Jurkat, Clone E6-1 (cell line): ENCODE results near the gene USP49.

Source experiments
- DNase-seq: peaks from one replicate; pipeline ENCODE4 v3.0.0-alpha.2; 2011; ENCODE audit warnings: low read depth, low spot score
- H3K4me3 ChIP-seq: 2 replicates; pipeline ENCODE4 v1.5.1; 2011; ENCODE audit warnings: mild to moderate bottlenecking, low read length, control low read depth, moderate library complexity

USP49 gene

DNA sequence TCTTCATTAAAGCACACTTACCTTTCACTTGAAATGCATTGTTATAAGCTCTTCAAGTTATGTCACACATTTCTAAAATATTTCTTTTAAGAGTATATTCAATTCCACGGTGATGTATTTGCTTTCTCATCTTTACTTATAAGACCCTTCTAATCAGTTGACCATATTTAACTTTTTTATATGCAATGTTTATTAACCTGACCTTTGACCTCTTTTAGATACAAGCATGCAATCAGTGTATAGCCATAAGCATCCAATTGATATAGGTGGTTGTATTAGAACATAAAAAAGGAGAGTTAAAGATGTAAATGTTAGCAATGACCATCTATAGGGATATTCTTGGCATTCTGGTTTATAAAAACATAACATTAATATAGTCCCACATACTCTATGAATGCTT, 9.2 kb downstream of the USP49 start:
- no peak overlapping the region for H3K4me3 ChIP-seq

GRCh38 chr6:41884957-41885356, 10.2 kb downstream of the USP49 start:
- no peak overlapping the region for H3K4me3 ChIP-seq
- no peak for DNase-seq

More for the DNA sequence above, 9.2 kb downstream of the USP49 start:
- no peak for DNase-seq

DNA sequence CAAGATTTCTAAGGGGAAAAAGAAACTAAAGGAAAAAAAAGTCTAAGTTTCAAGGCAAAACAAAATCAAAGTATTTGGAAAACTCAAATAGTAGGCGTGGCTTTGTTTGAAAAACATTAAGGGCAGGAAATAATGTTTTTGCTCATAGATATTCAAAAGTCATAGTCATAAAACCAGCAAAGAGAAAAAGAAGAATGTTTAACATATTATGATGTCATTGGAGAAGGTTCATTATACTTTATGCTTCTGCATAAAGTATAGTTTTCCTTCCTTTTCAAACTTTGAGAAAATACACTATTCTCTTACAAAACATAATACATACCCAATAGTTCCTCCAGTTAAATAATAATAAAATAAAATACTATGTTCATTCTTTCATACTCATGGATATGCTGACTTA, 13.7 kb downstream of the USP49 start:
- no peak for DNase-seq
- H3K4me3 ChIP-seq: no peak overlapping the region

GRCh38 chr6:41878961-41879405, 16.2 kb downstream of the USP49 start:
- DNase-seq: no peak
- no peak overlapping the region for H3K4me3 ChIP-seq

GRCh38 chr6:41878246-41878645, 16.9 kb downstream of the USP49 start:
- no peak for DNase-seq
- no peak overlapping the region for H3K4me3 ChIP-seq

DNA sequence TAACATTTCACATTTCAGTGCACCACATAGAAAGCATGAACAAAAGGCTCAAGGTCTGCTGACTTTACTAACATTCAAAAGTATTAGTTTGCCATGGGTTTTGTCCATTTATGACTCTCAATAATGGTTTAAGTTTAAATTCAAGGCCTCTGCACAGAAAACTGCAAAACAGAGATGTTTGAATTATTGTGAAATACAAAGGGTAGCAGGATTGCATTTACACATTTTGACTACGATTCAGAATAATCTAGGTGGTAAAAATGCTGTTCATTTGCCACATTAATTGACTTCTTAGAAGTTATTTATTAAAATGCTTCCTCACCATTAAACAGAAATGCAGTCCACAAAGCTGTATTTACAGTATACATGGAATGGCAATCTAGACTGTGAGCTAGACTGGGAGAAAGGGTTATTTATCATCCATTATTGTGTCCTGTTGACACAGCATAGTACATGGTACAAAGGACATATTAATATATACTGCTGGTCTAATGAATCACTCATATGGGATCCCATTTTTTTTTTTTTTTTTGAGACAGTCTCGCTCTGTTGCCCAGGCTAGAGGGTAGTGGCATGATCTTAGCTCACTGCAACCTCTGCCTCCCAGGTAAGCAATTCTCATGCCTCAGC, 18.0 kb downstream of the USP49 start:
- no peak overlapping the region for H3K4me3 ChIP-seq
- no peak for DNase-seq

GRCh38 chr6:41874741-41875140, 20.4 kb downstream of the USP49 start:
- DNase-seq: no peak
- H3K4me3 ChIP-seq: no peak overlapping the region

- H3K4me3 ChIP-seq: no peak overlapping the region
- DNase-seq: no peak
Observed at GRCh38 chr6:41872147-41872546, 23.0 kb downstream of the USP49 start.

GRCh38 chr6:41871691-41872090, 23.5 kb downstream of the USP49 start:
- no peak overlapping the region for H3K4me3 ChIP-seq
- no peak for DNase-seq

DNA sequence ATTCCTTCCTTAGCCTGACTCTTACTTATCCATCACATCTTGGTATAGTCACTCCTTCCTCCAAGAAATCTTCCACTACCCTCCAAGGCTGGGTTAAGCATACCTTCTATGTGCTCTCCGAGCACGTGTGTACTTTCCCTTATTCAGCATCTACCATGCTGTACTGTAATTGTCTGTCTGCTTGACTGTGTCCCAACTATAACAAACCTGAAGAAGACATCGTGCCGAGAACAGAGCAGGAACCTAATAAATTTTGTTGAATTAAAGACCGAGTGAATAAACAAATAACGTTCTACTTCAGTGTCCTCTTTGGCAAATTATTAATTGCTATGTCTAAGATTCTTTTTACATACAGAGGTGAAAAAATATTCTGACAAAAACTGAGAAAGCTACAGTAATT, 35.8 kb downstream of the USP49 start:
- no peak for DNase-seq
- no peak overlapping the region for H3K4me3 ChIP-seq

- DNase-seq: no peak
Observed at GRCh38 chr6:41858703-41859102, 36.5 kb downstream of the USP49 start.

DNA sequence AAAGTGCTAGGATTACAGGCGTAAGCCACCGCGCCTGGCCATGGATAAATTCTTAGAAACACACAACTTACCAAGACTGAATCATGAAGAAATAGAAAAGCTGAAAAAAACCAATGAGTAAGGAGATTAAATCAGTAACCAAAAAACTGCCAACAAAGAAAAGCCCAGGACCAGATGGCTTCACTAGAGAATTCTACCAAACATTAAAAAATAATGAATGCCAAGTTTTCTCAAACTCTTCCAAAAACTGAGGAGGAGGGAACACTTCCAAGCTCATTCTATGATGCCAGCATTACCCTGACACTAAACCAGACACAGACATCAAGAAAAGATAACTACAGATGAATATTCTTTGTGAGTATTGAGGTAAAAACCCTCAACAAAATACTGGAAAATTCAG, 44.3 kb downstream of the USP49 start:
- no peak for DNase-seq
- no peak overlapping the region for H3K4me3 ChIP-seq

More at GRCh38 chr6:41858703-41859102, 36.5 kb downstream of the USP49 start:
- no peak overlapping the region for H3K4me3 ChIP-seq

- no peak overlapping the region for H3K4me3 ChIP-seq
- DNase-seq: peak; percentile 54
Observed at GRCh38 chr6:41846666-41847237, 48.4 kb downstream of the USP49 start.

- no peak for DNase-seq
Observed at GRCh38 chr6:41843178-41843577, 52.0 kb downstream of the USP49 start.

GRCh38 chr6:41840326-41840725, 54.8 kb downstream of the USP49 start:
- H3K4me3 ChIP-seq: no peak overlapping the region
- DNase-seq: no peak

More at GRCh38 chr6:41843178-41843577, 52.0 kb downstream of the USP49 start:
- no peak overlapping the region for H3K4me3 ChIP-seq

DNA sequence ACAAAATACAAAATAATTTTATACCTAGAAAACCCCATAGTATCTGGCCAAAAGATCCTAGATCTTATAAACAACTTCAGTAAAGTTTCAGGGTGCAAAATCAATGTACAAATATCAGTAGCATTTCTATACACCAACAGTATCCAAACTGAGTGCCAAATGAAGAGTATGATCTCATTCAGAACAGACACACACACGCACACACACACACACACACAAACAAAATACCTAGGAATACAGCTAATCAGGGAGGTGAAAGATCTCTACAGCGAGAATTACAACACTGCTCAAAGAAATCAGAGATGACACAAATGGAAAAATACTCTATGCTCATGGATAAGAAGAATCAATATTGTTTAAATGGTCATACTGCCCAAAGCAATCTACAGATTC, 58.5 kb downstream of the USP49 start:
- no peak for DNase-seq

GRCh38 chr6:41836022-41836659, 59.0 kb downstream of the USP49 start:
- no peak overlapping the region for H3K4me3 ChIP-seq
- DNase-seq: peak; percentile 53

More for the DNA sequence above, 58.5 kb downstream of the USP49 start:
- no peak overlapping the region for H3K4me3 ChIP-seq

GRCh38 chr6:41832263-41832662, 62.9 kb downstream of the USP49 start:
- H3K4me3 ChIP-seq: no peak overlapping the region
- no peak for DNase-seq

- H3K4me3 ChIP-seq: no peak overlapping the region
- no peak for DNase-seq
Observed at GRCh38 chr6:41826343-41827022, 68.7 kb downstream of the USP49 start.
